Activated effector memory CD4-positive, alpha-beta T cell treated with Interleukin-2 at 50 U/mL for 16 hours (primary cell): ENCODE data around the gene EMC9.
"Not testable (repeated sequence)": the region's sequence is repeated elsewhere in the genome, so short reads cannot be mapped to it uniquely, and the experiment has no call there.

Experiments
- DNase-seq: peaks from one replicate; pipeline ENCODE4 v3.0.0-alpha.2; 2020

EMC9 gene

GRCh38 chr14:24106672-24107271 is 34.6 kb downstream of the EMC9 start:
- no peak for DNase-seq

- not testable (repeated sequence) for DNase-seq
Measured at GRCh38 chr14:24105609-24106239, 35.7 kb downstream of the EMC9 start.

GRCh38 chr14:24103451-24103850 is 37.9 kb downstream of the EMC9 start:
- no peak for DNase-seq

- no peak for DNase-seq
Measured at GRCh38 chr14:24102357-24103048, 38.9 kb downstream of the EMC9 start.

- DNase-seq = no peak
Measured at GRCh38 chr14:24100982-24101494, 40.4 kb downstream of the EMC9 start.

GRCh38 chr14:24100197-24100981 is 41.0 kb downstream of the EMC9 start:
- DNase-seq = no peak

GRCh38 chr14:24098927-24099813 is 42.2 kb downstream of the EMC9 start:
- DNase-seq = no peak

GRCh38 chr14:24098229-24098926 is 43.0 kb downstream of the EMC9 start:
- DNase-seq = no peak

GRCh38 chr14:24096545-24097181 is 44.7 kb downstream of the EMC9 start:
- no peak for DNase-seq

- DNase-seq = peak; percentile 8
Measured at GRCh38 chr14:24095271-24096068, 45.9 kb downstream of the EMC9 start.

GRCh38 chr14:24094841-24095270 is 46.5 kb downstream of the EMC9 start:
- no peak for DNase-seq

- peak; percentile 69 for DNase-seq
Measured at GRCh38 chr14:24093901-24094840, 47.2 kb downstream of the EMC9 start, which contains the start of gene PCK2. Gene PCK2 (plus strand): TSS chr14:24094311. CDS start chr14:24094406, 95 bp downstream.

- DNase-seq = no peak
Measured at GRCh38 chr14:24093207-24093900, 48.0 kb downstream of the EMC9 start.

GRCh38 chr14:24092505-24093206 is 48.7 kb downstream of the EMC9 start:
- DNase-seq = no peak

- DNase-seq = no peak
Measured at GRCh38 chr14:24092110-24092504, 49.3 kb downstream of the EMC9 start.

- no peak for DNase-seq
Measured at GRCh38 chr14:24089890-24090289, 51.5 kb downstream of the EMC9 start.
